HL-60/S4 (cell line): ENCODE measurements around the gene ADARB2.
"Not testable (repeated sequence)": the region's sequence is repeated elsewhere in the genome, so short reads cannot be mapped to it uniquely, and the experiment has no call there.

Experiments used
- in situ Hi-C: fragments of 300-500 bp; cut with MboI; formaldehyde crosslinking; loops from 2 replicates; pipeline ENCODE4 v1.14.3; 2022; ENCODE audit warnings: low sequenced_read_pairs

ADARB2 gene

GRCh38 chr10:1552406-1552805, 184.9 kb downstream of the ADARB2 start:
- in situ Hi-C loops = no loop called here

GRCh38 chr10:1551636-1552338, 185.5 kb downstream of the ADARB2 start:
- in situ Hi-C loops = no loop called here

- in situ Hi-C loops = no loop called here
Measured at GRCh38 chr10:1550616-1551015, 186.7 kb downstream of the ADARB2 start.

- in situ Hi-C loops = no loop called here
Measured at GRCh38 chr10:1550291-1550595, 187.1 kb downstream of the ADARB2 start.

GRCh38 chr10:1549591-1550290, 187.6 kb downstream of the ADARB2 start:
- in situ Hi-C loops = no loop called here

GRCh38 chr10:1548596-1548995, 188.7 kb downstream of the ADARB2 start:
- in situ Hi-C loops = no loop called here

- in situ Hi-C loops = no loop called here
Measured at GRCh38 chr10:1548146-1548545, 189.2 kb downstream of the ADARB2 start.

- in situ Hi-C loops = no loop called here
Measured at GRCh38 chr10:1546431-1547110, 190.8 kb downstream of the ADARB2 start.

GRCh38 chr10:1545524-1545923, 191.8 kb downstream of the ADARB2 start:
- in situ Hi-C loops = no loop called here

GRCh38 chr10:1544929-1545328, 192.4 kb downstream of the ADARB2 start:
- in situ Hi-C loops = no loop called here

GRCh38 chr10:1544209-1544673, 193.1 kb downstream of the ADARB2 start:
- in situ Hi-C loops = no loop called here

GRCh38 chr10:1543596-1543995, 193.7 kb downstream of the ADARB2 start:
- in situ Hi-C loops = no loop called here

- in situ Hi-C loops = no loop called here
Measured at GRCh38 chr10:1542941-1543340, 194.4 kb downstream of the ADARB2 start.

- in situ Hi-C loops = no loop called here
Measured at GRCh38 chr10:1540144-1540543, 197.2 kb downstream of the ADARB2 start.

GRCh38 chr10:1539216-1539615, 198.1 kb downstream of the ADARB2 start:
- in situ Hi-C loops = no loop called here

GRCh38 chr10:1538531-1539061, 198.7 kb downstream of the ADARB2 start:
- in situ Hi-C loops = no loop called here

- in situ Hi-C loops = no loop called here
Measured at GRCh38 chr10:1538121-1538520, 199.2 kb downstream of the ADARB2 start.

GRCh38 chr10:1537449-1537848, 199.9 kb downstream of the ADARB2 start:
- in situ Hi-C loops = not testable (repeated sequence)

GRCh38 chr10:1536341-1536740, 201.0 kb downstream of the ADARB2 start:
- in situ Hi-C loops = no loop called here

- in situ Hi-C loops = no loop called here
Measured at GRCh38 chr10:1535301-1535965, 201.9 kb downstream of the ADARB2 start.

- in situ Hi-C loops = no loop called here
Measured at GRCh38 chr10:1534820-1535219, 202.5 kb downstream of the ADARB2 start.
